NCI-H1092 treated with DMSO at 0.1 percent for 48 hours (cell line): ENCODE results near the gene BCAS3.

ENCODE experiments used
- DNase-seq: peaks from one replicate; lab custom pipeline; 2025; lab: John Stamatoyannopoulos, UW

The BCAS3 gene

GRCh38 chr17:61070649-61071048, 393.0 kb downstream of the BCAS3 start:
- DNase-seq, result no peak

DNA sequence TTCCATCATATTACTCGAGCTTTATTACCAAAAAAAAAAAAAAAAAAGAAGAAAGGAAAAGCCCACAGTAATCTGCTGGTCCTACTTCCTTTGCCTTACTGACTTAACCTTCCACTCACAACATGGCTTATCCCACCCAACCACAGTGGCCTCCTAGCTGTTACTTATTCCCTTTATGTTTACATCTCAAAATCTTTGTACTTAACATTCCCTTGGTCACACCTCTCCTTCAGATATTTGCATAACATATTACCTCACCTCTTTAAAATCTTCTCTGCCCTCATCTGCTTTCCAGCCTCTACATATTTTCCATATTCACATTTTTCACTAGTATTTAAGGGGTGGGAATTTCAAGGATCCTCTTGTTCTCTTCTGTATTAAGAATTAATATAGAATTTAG, 395.0 kb downstream of the BCAS3 start:
- DNase-seq, result no peak

GRCh38 chr17:61073131-61073530, 395.5 kb downstream of the BCAS3 start:
- no peak for DNase-seq

GRCh38 chr17:61073799-61074513, 396.3 kb downstream of the BCAS3 start:
- DNase-seq, result no peak

DNA sequence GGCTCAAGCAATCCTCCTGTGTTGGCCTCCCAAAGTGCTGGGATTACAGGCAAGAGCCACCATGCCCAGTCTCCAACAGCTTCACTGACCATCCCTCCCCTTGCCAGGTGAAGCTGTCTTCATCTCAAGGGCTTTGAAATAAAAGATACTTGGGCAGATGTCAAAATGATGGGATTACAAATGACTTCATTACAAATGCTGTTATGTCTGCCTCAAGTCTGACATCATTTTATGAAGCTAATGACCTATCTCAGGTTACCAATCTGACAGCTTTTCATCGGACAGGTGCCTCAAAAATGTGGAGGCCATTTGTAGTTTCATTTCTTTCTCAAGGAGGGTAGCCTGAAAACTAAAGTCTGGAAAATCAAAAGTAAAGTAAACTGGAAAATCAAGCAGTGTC, 398.3 kb downstream of the BCAS3 start:
- DNase-seq, result no peak

DNA sequence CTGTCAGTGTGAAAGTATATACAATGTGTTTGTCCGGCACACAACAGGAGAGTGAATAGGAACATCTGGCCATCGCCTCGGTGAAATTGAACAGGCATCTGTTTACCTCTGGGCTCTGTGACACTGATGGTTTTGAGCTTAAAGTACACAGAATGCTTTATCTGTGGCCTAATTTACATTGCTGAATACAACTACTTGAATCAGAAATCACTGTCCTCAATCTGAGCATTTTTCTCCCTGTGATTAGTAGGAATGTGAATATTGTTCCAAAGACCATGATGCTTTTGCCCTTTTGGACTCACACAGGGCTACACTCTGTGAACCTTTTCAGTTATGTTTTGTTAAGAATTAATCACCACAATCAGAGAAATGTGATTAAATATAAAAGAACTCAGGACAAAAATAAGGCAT, 399.0 kb downstream of the BCAS3 start:
- no peak for DNase-seq

DNA sequence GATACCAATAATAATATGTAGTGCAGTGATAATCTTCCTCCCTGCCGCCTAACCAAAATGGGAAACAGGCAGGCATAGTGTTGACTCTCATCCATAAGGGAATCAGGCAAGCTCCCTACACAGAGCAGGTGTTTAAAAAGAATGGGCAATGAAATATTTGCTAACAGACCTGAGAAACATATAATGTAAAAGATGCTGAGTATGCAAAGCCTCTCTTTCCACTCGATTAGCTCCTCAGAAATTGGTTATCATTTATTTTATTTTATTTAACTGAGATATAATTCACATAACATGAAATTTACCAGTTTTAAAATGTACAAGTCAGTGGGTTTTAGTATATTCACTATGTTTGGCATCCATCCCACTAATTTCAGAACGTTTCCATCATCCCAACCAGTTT, 404.3 kb downstream of the BCAS3 start:
- DNase-seq, result no peak

- no peak for DNase-seq
These were observed 406.6 kb downstream of the BCAS3 start for GRCh38 chr17:61084260-61084659.

DNA sequence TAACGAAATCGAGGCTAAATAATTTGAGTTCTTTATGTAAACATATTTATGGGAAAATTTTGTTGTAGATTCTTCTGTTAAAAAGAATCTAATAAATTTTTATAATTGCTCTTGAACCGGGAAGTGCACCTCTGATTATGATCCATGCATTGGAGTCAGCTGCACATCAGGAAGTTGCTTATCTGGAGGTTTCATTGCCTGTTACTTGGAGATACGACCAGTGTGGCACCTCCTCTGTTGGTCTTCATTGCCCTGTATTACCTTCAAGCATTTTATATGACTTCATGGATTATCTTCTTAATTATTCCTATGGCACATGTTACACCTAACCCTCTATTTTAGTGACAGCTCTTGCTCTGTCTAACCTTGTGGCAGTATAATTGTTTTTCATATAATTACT, 409.4 kb downstream of the BCAS3 start:
- no peak for DNase-seq

DNA sequence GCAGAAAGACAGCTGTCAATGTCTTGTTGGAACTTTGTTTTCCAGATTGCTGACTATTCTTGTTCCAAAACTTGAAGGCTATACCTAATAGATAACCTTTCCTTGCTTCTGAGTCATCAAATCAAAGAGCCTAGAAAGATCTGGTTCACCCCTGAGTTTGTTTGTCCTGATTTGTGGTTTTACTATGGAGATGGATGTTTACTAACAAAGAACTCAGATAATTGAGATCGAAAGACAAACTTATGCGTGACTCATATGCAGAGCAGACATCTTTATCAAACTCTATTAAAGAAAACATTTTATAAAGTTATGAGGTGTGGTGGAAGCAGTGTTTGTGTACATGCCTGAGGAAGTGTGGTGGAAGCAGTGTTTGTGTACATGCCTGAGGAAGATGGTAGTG, 410.9 kb downstream of the BCAS3 start:
- no peak for DNase-seq

DNA sequence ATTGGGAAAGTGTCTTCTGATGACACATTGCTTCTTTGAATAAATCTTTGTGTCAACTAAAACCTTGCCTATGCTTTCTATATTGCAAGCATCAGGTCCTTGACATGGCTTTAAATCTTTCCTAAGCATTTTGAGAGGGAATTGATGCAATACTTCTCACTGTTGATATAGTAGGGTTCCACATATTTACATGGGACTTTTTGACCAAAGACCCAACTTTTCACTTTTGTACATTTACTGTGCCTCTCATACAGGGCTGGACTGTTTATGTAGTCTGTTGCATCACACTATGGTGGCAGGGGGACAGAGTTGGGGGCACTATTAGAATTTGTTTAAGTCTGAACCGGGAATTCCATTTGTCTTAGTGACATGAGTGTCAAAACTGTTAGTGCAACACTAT, 413.4 kb downstream of the BCAS3 start:
- no peak for DNase-seq

GRCh38 chr17:61097781-61098180, 420.1 kb downstream of the BCAS3 start:
- no peak for DNase-seq

GRCh38 chr17:61106354-61106753, 428.7 kb downstream of the BCAS3 start:
- DNase-seq, result no peak

DNA sequence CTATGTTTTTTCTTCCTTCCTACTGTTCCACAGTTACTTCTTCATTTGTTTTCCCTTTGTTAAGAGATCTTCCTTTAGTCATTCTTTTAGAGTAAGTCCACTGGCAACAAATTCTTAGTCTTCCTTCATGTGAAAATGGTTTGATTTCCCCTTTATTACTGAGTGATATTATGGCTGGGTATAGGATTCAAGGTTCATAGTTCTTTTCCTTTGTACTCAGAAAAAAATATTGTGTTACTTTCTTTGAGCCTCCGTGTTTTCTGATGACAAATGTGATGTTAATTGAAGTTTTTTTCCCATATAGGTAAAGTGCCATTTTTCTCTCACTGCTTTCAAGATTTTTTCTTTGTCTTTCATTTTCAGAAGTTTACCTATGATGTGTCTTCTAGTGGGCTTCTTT, 438.9 kb downstream of the BCAS3 start:
- no peak for DNase-seq

DNA sequence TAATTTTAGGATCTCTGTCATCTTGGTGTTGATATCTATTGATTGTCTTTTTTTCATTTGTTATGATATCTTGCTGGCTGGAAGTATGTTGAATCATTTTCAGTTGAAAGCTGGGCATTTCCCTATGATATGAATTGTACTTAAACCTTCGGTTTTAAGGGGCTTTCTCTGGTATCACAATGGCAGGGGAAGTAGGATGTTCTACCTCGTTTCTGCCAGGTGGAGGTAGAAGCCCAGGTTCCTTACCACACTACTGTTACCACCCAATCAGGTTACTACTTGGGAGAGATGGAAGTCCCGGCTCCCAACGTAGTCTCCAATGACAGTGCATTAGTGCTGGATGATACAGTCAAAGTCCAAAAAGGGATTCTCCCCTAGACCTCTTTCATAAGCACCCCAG, 440.3 kb downstream of the BCAS3 start:
- DNase-seq, result no peak

- DNase-seq, result no peak
These were observed 441.2 kb downstream of the BCAS3 start for GRCh38 chr17:61118871-61119270.

DNA sequence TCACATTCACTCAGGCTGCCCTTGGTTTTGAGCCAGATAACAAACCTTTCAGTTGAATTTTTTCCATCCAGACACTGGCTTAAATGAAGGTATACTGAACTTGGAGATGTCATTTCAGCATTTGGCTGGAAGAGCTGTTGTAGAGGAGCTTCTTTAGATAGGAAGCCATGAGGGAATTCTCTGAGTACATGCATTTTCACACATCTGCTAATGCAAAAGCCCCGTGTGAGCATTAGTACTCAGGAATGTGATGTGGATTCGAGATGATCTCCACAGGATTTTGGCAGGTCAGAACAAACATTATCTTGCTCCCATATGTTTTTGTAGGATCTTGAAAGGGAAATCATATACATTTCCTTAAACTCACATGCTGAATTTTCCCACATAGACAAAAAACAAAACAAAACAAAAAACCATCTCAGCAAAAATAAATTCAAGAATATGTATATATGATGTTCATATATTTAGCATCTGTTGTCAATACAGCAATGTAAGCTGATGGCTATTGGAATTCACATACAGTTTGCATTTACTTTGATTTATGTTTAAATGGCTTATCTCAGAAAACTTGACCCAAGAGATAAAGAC, 444.8 kb downstream of the BCAS3 start:
- DNase-seq, result no peak

DNA sequence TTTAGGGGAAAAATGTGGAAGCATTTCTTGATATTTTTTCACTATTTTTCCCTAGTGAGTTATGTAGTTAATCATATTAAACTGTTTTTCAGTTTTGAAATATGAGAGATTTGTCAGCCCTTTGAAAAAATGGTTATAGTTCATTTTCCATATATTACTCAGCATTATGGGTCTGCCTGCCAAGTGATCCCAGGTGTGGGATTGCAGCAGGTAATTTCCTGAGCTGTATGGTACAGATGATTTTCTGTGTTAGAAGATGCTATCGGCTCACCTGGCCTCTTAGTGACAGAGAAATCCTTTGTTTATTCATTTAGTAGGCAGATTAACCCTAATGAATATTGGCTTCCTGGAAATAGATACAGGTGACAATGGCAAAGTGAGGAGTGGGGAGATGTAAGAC, 446.9 kb downstream of the BCAS3 start:
- no peak for DNase-seq

DNA sequence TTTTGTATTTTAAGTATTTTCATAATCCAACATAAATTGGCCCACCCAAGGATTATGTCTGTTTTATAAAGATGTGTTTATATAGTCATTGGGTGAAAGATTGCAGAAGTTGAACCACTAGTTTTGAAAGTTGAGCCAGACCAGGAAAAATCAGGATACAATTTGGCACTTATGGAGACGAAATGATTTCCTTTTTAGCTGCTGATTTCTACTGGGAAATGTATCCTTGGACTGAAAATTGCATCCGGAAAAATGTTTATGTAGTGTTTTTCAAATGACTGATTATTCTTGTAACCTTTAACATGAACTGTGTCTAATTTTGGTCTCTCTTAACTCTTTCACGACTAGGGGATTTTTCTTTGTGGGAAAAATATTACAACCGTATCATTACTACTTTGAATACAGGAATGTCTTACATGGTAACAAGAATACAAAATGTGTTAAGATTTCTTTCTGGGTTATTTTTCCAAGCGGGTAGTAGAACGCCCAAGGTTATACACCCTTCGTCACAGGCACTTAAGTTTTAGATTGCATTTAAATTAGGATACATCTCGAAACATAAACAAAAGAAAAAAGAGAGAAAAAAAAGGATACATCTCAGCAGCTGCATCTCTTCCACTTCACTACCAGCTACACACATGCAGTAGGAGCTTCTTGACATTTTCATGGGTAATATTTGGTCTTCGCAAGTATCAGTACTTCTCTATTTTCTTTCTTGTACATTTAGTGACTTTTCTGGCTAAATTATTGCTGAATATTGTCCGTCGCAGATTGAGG, 449.0 kb downstream of the BCAS3 start:
- no peak for DNase-seq

DNA sequence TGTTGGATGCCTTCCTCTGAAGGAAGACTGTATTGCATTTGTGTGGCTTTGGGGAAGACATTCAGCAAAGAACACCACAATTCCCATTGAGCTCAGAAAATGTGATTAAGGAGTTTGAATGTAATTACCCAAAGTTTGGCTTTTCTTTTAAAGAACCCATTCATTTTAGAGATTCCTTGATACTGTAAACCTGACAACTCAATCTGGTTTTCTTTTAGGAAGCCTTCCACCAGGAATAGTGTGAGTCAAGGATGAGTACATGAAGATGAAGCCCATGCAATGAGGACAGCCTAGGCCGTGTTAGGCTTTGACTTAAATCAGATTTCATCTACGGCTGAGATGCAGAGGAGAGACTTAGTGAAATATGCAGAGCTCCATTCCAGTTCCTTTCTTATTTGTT, 450.3 kb downstream of the BCAS3 start:
- no peak for DNase-seq

- DNase-seq, result no peak
These were observed 451.0 kb downstream of the BCAS3 start for GRCh38 chr17:61128661-61129115.

- no peak for DNase-seq
These were observed 451.9 kb downstream of the BCAS3 start for GRCh38 chr17:61129267-61130254.
